DMS 273 (cell line): ENCODE results near the gene GDF3.

Experiments
- DNase-seq: peaks from one replicate; lab custom pipeline; 2025; ENCODE audit not compliant: unreplicated experiment; lab: John Stamatoyannopoulos, UW

The GDF3 gene

DNA sequence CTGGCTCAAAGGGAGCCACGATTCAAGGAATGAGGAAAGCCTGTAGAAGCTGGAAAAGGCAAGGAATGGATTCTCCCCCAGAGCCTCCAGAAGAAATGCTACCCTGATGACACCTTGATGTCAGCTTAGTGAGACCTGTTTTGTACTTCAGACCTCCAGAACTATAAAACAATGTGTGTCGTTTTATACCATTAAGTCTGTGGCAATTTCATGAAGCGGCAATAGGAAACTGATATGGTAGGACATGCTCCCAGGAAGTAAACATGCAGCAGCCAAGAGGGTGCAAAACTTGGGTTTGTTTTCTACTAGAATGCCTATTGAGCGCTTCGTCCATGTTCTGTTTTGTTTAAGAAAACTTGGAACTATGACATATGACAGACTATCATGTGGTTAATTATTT, 27.4 kb downstream of the GDF3 start:
- DNase-seq = no peak

DNA sequence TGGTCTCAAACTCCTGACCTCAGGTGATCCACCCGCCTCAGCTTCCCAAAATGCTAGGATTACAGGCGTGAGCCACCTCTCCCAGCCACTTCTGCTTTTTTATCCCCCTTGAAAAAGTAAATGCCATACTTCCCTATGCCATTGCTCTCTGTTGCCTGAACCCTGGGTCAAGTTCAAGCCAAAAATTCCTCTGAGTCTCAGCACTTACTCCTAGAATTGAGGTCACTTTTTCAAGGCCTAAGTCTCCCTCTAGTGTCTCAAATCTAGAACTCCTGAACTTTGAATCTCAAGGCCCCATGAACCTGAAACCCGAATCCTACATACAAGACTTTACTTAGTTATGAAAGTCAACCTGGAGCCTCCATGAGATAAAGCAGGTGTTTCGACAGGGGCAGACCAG, 28.4 kb downstream of the GDF3 start:
- DNase-seq = peak; percentile 24

GRCh38 chr12:7666595-7666994, 29.0 kb downstream of the GDF3 start:
- no peak for DNase-seq

DNA sequence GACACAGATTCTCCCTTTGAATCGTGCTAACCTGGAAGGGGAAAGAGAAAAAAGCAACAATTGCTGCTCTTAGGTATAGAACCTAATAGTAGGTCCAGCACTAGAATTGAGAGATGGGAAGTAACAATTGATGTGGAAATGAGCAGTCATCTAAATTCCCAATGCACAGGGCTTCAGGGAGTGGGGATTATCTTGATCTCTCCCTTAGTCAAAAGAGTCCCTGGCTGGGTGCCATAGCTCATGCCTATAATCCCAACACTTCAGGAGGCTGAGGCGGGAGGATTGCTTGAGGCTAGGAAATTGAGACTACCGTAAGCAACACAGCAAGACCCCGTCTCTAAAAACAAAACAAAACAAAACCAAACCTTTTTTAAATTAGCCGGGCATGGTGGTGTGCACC, 33.8 kb downstream of the GDF3 start:
- no peak for DNase-seq

DNA sequence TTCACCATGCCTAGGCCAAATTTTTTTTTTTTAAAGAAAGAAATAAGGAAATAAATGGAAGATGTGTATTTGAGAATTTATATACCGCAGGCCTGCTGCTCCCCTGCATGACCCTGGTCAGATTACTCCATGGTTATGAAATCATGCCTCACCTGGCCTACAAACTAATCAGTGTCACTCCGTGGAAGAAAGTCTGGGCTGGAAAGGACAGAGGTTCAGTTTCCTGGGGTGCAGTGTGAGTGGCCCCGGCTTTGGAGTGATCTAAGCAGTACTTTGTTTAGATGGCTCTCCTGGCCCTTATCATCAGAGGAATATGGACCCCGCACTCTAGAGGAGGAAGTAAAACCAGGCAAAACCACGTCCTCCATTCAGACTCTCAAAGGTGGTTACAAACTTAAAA, 39.5 kb downstream of the GDF3 start:
- no peak for DNase-seq

DNA sequence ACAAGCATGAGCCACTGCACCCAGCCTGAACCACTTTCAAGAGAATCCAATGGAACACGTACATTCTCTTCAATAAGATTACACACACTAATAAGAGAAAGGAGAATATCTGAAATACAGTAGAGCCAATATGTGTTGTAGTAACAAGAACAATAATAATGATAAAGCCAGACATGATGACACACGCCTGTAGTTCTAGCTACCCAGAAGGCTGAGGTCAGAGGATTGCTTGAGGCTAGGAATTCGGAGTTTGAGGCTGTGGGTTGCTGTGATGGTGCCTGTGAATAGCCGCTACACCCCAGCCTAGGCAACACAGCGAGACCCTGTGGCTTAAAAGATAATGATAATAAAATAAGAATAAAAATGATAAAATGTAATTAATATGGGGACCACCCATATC, 45.5 kb downstream of the GDF3 start:
- no peak for DNase-seq

- no peak for DNase-seq
Observed at GRCh38 chr12:7647071-7647470, 48.5 kb downstream of the GDF3 start.

GRCh38 chr12:7646178-7646475, 49.4 kb downstream of the GDF3 start:
- DNase-seq = no peak

DNA sequence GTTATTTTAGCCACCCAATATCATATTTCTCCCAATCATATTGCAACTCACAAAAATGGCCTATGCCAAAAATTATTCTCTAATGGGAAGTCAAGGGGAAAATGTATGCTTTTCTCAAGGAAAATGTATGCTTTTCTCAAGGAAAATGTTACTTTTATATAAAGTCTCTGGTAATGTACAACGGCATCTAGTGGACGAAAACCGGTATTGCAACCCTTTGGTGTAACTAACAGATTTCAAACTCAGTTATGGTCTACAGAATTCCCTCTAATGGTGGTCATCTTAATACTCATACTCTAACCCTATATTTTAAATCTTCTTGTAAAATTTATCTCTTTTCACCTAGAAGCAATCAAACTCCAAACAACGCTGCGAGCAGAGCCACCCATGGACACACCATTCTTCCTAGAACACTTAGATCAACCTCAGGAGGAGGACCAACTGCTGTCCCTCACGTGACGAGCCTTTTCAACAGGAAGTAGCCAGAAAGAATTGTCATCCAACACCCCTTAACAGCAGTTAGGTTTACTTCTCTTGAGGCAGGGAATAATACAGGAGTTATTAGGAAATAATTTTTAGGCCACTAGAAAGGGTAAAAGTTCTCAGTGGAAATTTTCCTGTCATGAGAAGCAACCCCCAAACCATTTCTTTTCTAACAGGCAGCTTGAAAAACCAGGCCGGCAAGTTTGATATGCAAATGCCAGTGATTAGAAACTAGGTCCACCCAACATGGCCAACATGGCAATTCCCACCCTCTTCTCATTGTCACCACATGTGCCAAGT, 50.0 kb downstream of the GDF3 start:
- peak; percentile 51 for DNase-seq

- peak; percentile 46 for DNase-seq
Observed at GRCh38 chr12:7642876-7643309, 52.7 kb downstream of the GDF3 start.

GRCh38 chr12:7642287-7642686, 53.3 kb downstream of the GDF3 start:
- no peak for DNase-seq

- DNase-seq = peak; percentile 1
Observed at GRCh38 chr12:7640123-7640995, 55.2 kb downstream of the GDF3 start.
